ENCODE measurements around the gene NELFB.

DNA sequence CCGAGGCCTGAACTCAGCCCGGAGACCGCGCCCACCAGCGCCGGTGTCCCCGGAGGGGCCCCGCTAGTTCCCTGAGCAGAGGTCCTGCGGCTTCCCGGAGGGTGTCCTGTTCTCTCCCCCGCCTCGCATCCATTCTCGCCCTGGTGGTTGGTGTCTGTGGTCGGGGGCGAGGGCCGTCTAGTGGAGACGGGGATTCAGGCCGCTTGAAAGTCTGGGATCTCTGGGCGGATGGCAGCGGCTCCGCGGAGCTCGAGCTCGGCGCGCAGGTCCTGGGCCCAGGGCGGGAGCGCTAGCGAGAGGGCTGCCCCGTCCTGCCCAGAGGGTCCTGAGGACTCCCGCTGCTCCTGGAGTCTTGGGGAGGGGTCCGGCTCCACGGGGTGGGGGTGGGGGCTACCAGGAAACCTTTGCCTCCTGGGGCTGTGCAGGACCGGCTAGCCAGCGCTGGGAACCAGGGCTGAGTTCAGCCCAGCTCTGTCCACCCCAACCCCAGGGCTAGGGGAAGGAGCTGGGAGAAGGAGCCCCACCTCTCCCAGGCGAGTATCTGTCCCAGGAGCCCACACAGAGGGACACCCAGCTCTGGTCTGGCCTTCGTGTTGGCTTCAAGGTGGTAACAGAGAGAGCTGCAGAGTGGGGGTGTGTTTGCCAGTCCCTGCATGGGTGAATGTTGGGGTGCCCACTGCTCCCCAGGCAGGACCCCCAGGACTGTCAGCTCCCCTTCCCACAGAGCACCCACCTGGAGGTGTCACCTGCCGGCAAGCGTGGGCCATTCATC lies 26.4 kb downstream of the NELFB start:
- TF ChIP-seq RNF2 (IDR thresholded peaks at IDR 0.05) (no peak), STAT6 (CRISPR knock-in tag; IDR thresholded peaks at IDR 0.05) (no peak), NCOA2 (IDR thresholded peaks at IDR 0.05; ENCODE audit: partially characterized antibody in 2 of 2) (no peak), ZFP91 (CRISPR knock-in tag; IDR thresholded peaks at IDR 0.05) (no peak), ZKSCAN8 (CRISPR knock-in tag; IDR thresholded peaks at IDR 0.05) (no peak), EP400 (IDR thresholded peaks at IDR 0.05) (no peak), TEAD4 (IDR thresholded peaks at IDR 0.05; ENCODE audit: low read length) (no peak), TEAD4 (CRISPR knock-in tag; IDR thresholded peaks at IDR 0.05; ENCODE audit: borderline replicate concordance) (no peak), GTF2F1 (IDR thresholded peaks at IDR 0.05; ENCODE audit: low read depth, low read length) (no peak), MAFK (IDR thresholded peaks at IDR 0.05; ENCODE audit: low read length) (no peak), SMARCC2 (IDR thresholded peaks at IDR 0.05; ENCODE audit: low read depth) (no peak), ADNP (tag; IDR thresholded peaks at IDR 0.05) (no peak), FOXA1 (IDR thresholded peaks at IDR 0.05; ENCODE audit: borderline replicate concordance) (no peak)
- TF ChIP-seq, protein P1, sequence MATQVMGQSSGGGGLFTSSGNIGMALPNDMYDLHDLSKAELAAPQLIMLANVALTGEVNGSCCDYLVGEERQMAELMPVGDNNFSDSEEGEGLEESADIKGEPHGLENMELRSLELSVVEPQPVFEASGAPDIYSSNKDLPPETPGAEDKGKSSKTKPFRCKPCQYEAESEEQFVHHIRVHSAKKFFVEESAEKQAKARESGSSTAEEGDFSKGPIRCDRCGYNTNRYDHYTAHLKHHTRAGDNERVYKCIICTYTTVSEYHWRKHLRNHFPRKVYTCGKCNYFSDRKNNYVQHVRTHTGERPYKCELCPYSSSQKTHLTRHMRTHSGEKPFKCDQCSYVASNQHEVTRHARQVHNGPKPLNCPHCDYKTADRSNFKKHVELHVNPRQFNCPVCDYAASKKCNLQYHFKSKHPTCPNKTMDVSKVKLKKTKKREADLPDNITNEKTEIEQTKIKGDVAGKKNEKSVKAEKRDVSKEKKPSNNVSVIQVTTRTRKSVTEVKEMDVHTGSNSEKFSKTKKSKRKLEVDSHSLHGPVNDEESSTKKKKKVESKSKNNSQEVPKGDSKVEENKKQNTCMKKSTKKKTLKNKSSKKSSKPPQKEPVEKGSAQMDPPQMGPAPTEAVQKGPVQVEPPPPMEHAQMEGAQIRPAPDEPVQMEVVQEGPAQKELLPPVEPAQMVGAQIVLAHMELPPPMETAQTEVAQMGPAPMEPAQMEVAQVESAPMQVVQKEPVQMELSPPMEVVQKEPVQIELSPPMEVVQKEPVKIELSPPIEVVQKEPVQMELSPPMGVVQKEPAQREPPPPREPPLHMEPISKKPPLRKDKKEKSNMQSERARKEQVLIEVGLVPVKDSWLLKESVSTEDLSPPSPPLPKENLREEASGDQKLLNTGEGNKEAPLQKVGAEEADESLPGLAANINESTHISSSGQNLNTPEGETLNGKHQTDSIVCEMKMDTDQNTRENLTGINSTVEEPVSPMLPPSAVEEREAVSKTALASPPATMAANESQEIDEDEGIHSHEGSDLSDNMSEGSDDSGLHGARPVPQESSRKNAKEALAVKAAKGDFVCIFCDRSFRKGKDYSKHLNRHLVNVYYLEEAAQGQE (IDR thresholded peaks at IDR 0.05; ENCODE audit: borderline replicate concordance): no peak
- TF ChIP-seq, protein P1 (CRISPR knock-in tag; IDR thresholded peaks at IDR 0.05; ENCODE audit: low read depth): no peak
- TF ChIP-seq, protein P2, sequence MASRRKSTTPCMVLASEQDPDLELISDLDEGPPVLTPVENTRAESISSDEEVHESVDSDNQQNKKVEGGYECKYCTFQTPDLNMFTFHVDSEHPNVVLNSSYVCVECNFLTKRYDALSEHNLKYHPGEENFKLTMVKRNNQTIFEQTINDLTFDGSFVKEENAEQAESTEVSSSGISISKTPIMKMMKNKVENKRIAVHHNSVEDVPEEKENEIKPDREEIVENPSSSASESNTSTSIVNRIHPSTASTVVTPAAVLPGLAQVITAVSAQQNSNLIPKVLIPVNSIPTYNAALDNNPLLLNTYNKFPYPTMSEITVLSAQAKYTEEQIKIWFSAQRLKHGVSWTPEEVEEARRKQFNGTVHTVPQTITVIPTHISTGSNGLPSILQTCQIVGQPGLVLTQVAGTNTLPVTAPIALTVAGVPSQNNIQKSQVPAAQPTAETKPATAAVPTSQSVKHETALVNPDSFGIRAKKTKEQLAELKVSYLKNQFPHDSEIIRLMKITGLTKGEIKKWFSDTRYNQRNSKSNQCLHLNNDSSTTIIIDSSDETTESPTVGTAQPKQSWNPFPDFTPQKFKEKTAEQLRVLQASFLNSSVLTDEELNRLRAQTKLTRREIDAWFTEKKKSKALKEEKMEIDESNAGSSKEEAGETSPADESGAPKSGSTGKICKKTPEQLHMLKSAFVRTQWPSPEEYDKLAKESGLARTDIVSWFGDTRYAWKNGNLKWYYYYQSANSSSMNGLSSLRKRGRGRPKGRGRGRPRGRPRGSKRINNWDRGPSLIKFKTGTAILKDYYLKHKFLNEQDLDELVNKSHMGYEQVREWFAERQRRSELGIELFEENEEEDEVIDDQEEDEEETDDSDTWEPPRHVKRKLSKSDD (conservative IDR thresholded peaks at IDR 0.05; ENCODE audit: low read length): no peak
